HG03439 (cell line): ENCODE results near the gene VASP.
A peak's percentile ranks its signal among the peaks of the same experiment; 100 is the strongest.

Experiments
- ATAC-seq: cut with Tn5 transposase; IDR thresholded peaks from one replicate; pipeline ENCODE4 v1.9.1; 2021; ENCODE audit warnings: mild to moderate bottlenecking, moderate library complexity; ENCODE audit not compliant: unreplicated experiment

The VASP gene

DNA sequence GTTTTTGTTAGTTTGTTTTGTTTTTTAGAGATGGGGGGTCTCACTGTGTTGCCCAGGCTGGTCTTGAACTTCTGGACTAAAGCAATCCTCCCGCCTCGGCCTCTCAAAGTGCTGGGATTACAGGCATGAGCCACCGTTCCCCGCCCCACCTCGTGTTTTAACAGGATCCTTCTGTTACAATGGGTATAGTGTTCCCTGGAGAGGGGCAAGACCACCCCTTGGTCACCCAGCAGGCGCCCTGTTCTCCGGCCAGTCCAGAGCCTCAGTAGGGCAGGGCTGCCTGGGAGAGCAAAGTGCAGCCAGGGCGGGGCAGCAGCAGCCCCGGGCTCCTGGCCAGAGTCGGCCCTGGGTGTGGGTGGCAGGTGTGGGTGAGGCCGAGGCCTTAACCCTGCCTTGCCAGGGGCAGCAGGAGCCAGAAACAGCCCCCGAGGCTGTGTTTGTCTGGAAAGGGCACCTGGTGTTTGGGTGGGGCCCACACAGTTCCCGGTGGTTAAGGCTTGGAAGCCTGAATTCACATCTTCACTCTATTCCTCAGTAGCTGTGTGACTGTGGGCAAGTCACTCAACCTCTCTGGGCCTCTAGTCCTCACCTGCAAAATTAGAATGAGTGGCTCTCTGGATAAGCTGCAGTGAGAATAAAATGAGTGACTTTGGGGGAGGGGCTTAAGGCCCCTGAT lies 7.2 kb downstream of the VASP start:
- no peak for ATAC-seq

DNA sequence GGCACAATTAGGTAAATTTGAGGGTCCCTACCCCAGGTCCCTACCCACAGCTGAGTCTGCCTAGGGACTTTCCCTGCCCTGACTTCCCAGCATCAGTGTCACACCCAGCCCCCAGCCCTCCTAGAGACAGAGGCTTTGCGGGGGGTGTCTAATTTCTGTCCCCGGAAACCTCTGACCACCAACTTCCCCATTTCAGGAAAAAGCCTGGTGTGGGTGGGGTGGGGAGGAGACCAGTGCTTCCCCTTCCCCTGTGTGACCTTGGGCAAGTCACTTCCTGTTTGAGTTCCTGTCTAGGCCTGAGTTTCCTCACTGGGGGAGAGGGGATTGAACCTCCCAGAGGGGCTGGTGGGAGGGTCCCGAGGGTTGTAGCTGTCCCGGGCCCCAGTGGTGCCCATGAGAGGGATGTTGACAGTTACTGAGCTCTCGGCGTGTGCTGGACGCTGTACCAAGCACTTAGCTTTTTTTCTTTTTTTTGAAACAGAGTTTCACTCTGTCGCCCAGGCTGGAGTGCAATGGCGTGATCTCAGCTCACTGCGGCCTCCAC lies 7.9 kb downstream of the VASP start:
- no peak for ATAC-seq

DNA sequence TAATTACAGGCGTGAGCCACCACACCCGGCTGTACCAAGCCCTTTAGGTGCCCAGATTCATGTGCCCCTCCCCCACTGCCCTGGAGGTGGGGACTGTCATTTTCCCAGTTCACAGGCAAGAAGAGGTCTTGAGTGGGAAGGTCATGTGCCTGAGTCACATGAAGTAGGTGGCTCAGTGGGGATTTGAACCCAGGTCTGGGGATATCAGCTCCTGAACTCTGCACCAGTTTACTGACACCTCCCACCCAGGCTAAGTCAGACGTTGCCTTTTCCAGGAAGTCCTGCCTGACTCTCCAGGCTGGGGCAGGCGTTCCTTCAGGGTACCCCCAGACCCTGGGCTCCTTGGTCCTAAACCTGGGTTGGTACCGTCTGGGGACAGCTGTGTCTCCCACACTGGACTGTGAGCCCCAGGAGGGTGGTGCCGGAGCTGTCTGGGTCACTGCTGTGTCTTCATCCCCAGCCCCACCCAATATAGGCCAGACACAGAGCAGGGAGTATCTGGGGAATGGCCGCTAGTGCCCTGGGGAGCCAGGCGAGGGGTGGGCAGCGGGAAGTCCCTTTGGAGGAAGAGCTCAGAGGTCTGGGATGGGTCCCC lies 8.6 kb downstream of the VASP start:
- ATAC-seq: no peak

GRCh38 chr19:45517238-45517637 lies 10.0 kb downstream of the VASP start:
- ATAC-seq: no peak

- no peak for ATAC-seq
Observed at GRCh38 chr19:45517641-45518468, 10.6 kb downstream of the VASP start.

GRCh38 chr19:45518469-45518826 lies 11.2 kb downstream of the VASP start:
- no peak for ATAC-seq

DNA sequence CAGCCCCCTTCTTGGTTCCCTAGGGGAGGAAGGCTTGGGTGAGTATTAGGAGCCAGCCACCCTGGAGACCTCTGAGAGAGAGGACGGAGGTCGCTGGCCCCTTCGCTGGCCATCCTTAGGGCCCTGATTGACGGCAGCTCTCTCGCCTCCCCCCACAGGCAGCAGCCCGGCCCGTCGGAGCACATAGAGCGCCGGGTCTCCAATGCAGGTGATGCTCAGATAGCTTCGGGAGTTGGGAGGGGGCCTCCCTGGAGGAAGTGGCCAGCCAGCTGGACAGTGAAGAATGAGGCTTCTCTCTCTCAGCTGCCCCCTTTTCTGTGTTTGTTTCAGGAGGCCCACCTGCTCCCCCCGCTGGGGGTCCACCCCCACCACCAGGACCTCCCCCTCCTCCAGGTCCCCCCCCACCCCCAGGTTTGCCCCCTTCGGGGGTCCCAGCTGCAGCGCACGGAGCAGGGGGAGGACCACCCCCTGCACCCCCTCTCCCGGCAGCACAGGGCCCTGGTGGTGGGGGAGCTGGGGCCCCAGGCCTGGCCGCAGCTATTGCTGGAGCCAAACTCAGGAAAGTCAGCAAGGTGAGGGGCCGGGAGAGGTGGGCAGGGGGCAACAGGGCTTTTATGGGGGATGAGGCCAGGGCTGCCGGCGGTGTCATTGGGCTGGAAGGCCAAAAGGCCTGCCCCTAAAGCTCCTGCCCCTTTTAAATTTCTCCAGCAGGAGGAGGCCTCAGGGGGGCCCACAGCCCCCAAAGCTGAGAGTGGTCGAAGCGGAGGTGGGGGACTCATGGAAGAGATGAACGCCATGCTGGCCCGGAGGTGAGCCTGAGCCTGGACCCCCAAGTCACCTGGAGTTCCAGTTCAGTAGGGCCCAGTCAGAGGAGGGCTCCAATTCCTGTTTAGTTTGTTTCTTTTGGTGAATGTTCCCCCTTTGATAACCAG lies 15.0 kb downstream of the VASP start:
- ATAC-seq: no peak

DNA sequence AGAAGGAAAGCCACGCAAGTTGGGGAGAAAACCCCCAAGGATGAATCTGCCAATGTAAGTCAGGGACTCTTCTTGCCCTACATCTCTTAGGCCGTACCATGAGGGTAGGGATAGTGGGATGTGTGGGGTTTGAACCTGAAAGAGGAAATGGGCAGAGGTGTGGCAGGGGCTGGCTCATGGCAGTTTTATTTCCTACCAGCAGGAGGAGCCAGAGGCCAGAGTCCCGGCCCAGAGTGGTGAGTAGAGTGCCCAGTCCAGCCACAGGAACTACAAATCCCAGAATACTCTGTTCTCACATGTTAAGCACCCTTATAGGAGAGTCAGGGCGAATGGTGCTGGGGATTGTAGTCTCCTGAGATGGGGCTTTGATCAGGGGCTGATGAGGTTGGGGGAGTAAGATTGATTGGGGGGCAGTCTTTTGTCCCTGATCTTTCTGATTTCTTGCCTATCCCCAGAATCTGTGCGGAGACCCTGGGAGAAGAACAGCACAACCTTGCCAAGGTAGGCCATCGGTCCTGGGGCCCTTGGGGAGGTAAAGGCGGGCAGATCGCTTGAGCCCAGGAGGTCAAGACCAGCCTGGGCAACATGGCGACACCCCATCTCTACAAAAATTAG lies 16.5 kb downstream of the VASP start:
- ATAC-seq: peak; percentile 54

DNA sequence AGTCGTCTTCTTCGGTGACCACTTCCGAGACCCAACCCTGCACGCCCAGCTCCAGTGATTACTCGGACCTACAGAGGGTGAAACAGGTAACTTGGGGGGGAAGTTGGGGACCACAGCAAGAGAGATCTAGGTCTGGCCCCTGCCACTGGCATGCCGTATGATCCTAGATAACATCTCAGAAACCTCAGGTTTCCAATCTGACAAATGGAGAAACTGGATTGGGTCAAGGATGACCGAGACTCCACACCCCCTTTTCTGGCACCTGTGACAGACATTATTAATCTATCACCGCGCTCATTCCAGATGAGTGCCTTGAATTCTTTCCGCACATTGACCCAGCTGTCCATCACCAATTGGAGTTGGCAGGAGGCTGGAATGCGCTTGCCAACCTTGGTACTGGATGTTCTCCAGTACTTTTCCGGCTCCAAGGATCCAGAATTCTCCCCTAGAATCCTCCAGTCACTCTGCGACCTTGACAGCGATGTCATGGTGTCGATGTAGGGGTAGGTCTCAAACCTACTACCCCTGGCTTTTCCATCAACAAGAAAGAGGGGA lies 17.4 kb downstream of the VASP start:
- no peak for ATAC-seq

DNA sequence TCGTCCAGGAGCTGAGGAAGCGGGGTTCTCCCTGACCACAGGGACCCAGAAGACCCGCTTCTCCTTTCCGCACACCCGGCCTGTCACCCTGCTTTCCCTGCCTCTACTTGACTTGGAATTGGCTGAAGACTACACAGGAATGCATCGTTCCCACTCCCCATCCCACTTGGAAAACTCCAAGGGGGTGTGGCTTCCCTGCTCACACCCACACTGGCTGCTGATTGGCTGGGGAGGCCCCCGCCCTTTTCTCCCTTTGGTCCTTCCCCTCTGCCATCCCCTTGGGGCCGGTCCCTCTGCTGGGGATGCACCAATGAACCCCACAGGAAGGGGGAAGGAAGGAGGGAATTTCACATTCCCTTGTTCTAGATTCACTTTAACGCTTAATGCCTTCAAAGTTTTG lies 18.9 kb downstream of the VASP start:
- ATAC-seq: no peak

DNA sequence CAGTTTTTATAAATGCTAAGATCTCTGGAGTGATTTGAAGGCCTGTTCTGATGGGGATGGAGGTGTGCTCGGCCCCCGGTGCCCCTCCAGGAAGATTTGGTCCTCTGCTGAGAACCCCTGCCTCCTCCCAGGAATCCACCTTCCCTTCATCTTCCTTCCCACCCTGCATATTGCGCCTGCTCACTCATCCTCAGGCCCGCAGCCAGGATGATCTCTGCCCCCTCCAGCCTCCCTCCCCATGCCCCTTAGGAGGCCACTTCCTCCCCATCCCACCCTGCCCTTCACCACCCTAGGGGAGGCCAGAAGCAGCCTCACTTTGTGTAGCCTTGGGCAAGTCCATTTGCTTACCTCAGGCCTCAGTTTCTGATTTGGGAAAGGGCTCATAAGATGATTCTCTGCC lies 19.7 kb downstream of the VASP start:
- no peak for ATAC-seq

DNA sequence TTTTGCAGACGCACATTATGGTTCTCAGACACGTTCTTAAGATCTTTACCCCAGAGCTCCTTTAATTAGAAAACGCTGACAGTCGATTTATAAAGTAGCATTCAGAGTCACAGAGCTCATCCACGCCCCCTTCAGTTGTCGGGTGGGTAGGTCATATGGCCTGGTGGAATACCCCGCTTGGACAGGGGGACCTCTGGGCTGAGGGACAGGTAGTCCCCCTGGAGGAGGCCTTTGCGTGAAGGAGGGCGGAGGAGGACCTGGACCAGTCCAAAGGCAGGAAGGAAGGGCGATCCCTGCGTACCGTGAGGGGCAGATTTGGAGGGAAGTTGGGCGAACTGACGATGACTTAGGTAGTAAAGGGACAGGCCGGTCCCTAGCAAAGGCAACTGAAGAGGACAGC lies 20.5 kb downstream of the VASP start:
- ATAC-seq: no peak

- ATAC-seq: no peak
Observed at GRCh38 chr19:45528149-45528743, 21.0 kb downstream of the VASP start.

DNA sequence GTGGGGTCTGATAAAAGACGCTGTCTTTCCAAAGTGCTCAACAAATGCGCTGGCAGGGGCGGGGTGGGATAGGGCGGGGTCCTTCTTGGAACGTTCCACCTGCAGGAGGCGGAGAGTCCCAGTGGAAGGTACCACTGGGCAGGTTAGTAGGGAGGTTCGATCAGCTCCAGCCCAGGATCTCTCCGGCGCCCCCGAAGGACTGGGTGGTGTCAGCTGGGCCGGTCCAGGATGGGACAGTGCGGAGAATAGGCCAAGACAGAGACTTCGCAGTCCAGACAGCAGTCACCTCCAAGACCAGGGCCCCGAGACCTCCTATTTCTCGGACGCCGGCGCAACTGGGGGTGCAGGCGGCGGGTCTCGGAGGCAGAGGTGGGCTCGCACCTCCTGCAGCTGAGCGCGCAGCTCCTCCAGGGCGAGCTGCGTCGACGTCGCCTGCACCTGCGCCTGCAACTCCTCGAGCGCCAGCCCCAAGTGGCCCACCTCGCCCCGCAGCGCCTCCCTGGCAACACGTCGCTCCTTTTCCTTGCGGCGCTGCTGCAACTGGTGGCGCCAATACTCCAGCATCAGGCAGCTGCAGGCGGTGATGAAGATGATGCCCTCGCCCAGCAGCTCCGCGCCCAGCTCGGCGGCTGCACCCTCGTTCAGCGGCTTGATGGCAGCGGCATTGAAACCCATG lies 21.6 kb downstream of the VASP start:
- ATAC-seq: no peak

- ATAC-seq: no peak
Observed at GRCh38 chr19:45529420-45529785, 22.1 kb downstream of the VASP start.

- ATAC-seq: no peak
Observed at GRCh38 chr19:45531349-45531748, 24.1 kb downstream of the VASP start.

DNA sequence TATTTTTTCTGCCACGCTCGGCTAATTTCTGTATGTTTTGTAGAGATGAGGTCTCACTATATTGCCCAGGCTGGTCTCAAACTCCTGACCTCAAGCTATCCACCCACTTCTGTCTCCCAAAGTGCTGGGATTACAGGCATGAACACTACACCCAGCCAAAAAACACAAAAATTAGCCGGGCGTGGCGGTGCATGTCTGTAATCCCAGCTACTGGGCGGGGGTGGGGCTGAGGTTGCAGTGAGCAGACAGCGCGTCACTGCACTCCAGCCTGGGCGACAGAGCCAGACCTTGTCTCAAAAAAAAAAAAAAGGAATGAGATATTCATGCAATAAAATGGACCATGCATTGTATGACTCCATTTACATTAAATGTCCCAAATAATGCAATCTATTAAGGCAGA lies 32.2 kb downstream of the VASP start:
- no peak for ATAC-seq

DNA sequence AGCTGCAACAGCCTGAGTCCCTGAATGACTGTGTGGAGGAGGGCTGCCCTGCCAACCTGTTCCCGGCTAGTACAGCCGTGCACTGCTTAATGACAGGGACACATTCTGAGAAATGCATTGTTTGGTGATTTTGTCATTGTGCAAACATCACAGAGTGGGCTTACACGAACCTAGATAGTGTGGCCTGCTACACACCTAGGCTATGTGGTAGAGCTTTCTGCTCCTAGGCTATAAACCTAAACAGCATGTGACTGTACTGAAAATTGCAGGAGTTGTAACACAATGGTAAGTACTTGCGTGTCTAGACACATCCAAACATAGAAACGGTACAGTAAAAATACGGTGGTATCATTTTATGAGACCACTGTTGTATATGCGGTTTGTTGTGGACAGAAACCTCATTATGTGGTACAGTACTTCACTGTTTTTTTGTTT lies 35.0 kb downstream of the VASP start:
- no peak for ATAC-seq

- no peak for ATAC-seq
Observed at GRCh38 chr19:45547211-45547770, 40.0 kb downstream of the VASP start.
